ENCODE results near the gene SOX6.

GRCh38 chr11:16078936-16079335, 277.4 kb downstream of the SOX6 start:
- no peak for TF ChIP-seq CTCF (IDR thresholded peaks at IDR 0.05)
- no peak for TF ChIP-seq POLR2A (IDR thresholded peaks at IDR 0.05)

All from uterus (tissue), 2 donors.